Measurements from ENCODE around the gene KLRG1. TPM values are rescaled to one million over a fixed set of nuclear protein-coding genes. Genes with fewer than 3 reads are reported as not detected.
A peak's percentile ranks its signal among the peaks of the same experiment; 100 is the strongest.

Gene KLRG1
- total RNA-seq, 1 experiment from 2014 or later, result 2.1 TPM

DNA sequence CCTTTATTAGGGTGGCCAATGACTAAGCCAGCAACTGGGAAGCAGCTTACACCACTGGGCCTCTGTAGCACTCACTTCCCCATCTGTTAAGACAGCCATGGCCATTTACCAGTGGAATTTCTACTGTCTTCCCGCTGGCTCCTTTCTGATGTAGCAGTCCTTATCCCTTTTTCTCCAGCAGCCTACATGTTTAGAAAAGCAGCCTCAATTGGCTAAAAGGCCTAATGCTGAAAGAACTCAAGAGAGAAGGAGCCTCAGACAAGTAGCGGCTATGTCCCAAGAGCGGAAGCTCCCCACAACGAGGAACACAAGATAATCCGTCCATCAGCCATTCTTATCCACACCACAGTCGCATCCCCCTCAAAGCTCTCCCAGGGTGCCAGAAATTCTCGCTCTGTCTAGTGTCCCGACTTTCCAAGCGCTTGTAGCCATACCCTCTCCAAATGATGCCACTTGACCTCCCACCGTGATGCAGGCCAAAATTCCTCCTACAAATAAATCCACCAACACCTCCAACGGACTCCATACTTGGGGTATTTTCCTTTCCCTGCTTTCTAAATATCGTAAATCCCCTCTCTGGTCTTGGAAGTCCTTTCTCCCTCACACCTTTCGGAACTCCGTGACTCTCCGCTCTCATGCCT lies 40.5 kb upstream of the KLRG1 start:
- Histone ChIP-seq H2BK120ac (ENCODE audit: low read depth, low read length, poor library complexity, severe bottlenecking) (no peak overlapping the region), H2BK12ac (ENCODE audit: insufficient read length, low read depth, low read length) (no peak overlapping the region), H3K14ac (ENCODE audit: insufficient read depth, low read length) (peak overlapping the region; percentile 42; the same call in 1 of the 2 replicates), H3K9me3 (ENCODE audit: control insufficient read depth, low read depth, low read length) (peaks cover 11% of the 10 kb centered on the region), H3K4me2 (ENCODE audit: insufficient read depth, insufficient read length, low read length) (peak overlapping the region; percentile 98), H4K91ac (ENCODE audit: insufficient read length, low read depth, low read length) (no peak overlapping the region), H2AFZ (ENCODE audit: low read length) (no peak overlapping the region), H3K27ac (ENCODE audit: insufficient read length, low read depth, low read length) (no peak overlapping the region), H4K5ac (ENCODE audit: insufficient read length, low read depth, low read length) (no peak overlapping the region), H3K79me1 (ENCODE audit: insufficient read depth, low read depth, low read length, poor library complexity, severe bottlenecking) (peaks cover 5% of the 10 kb centered on the region), H2BK20ac (ENCODE audit: low read depth, low read length, poor library complexity, severe bottlenecking) (no peak overlapping the region), H2BK15ac (ENCODE audit: low read depth, low read length) (no peak overlapping the region), H3K18ac (ENCODE audit: insufficient read length, low read depth, low read length) (no peak overlapping the region), H2BK5ac (ENCODE audit: insufficient read length, low read length) (no peak overlapping the region), H3K4me1 (ENCODE audit: insufficient read depth, low read length) (no peaks in the 10 kb centered on the region), H2AK5ac (ENCODE audit: insufficient read length, low read length) (no peak overlapping the region), H3K23ac (ENCODE audit: insufficient read length, low read depth, low read length) (no peak overlapping the region), H4K20me1 (ENCODE audit: control insufficient read depth, insufficient read depth, insufficient read length) (no peaks in the 10 kb centered on the region), H3K9ac (ENCODE audit: extremely low read depth, insufficient read length, low read length) (peak overlapping the region; percentile 87), H3K79me2 (ENCODE audit: insufficient read depth, low read length) (peaks cover 14% of the 10 kb centered on the region), H3K23me2 (ENCODE audit: insufficient read length, low read depth, low read length, poor library complexity, severe bottlenecking) (peaks cover 14% of the 10 kb centered on the region), H3K56ac (ENCODE audit: insufficient read length, low read depth, low read length) (no peak overlapping the region), H4K8ac (replicated peaks; ENCODE audit: insufficient read length, low read depth, low read length) (no peak overlapping the region), H3K27me3 (ENCODE audit: insufficient read depth, low read length) (no peaks in the 10 kb centered on the region), H3K4ac (ENCODE audit: low read depth, low read length) (no peak overlapping the region), H3T11ph (ENCODE audit: low read length) (no peak overlapping the region)
- WGBS (ENCODE audit: extremely low coverage, insufficient read length, low lambda C conversion rate), result no CpG with 5 or more reads among the region's 15 CpGs
- H3K27ac Mint-ChIP-seq, result peak overlapping the region; percentile 97 to 99 (median 97)
- TF ChIP-seq, protein P1, sequence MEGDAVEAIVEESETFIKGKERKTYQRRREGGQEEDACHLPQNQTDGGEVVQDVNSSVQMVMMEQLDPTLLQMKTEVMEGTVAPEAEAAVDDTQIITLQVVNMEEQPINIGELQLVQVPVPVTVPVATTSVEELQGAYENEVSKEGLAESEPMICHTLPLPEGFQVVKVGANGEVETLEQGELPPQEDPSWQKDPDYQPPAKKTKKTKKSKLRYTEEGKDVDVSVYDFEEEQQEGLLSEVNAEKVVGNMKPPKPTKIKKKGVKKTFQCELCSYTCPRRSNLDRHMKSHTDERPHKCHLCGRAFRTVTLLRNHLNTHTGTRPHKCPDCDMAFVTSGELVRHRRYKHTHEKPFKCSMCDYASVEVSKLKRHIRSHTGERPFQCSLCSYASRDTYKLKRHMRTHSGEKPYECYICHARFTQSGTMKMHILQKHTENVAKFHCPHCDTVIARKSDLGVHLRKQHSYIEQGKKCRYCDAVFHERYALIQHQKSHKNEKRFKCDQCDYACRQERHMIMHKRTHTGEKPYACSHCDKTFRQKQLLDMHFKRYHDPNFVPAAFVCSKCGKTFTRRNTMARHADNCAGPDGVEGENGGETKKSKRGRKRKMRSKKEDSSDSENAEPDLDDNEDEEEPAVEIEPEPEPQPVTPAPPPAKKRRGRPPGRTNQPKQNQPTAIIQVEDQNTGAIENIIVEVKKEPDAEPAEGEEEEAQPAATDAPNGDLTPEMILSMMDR (conservative IDR thresholded peaks at IDR 0.05), result no peak
- H3K9me3 Mint-ChIP-seq, result peaks cover 8 to 9% of the 10 kb centered on the region in 2 experiments
- H3K36me3 Mint-ChIP-seq (ENCODE audit: insufficient read depth in 1 of 3, low read depth in 3 of 3), result peaks cover 10 to 50% (median 42%) of the 10 kb centered on the region in 3 experiments
- peaks cover 12 to 25% of the 10 kb centered on the region in 2 experiments for H3K4me1 Mint-ChIP-seq
- DNase-seq, result peak; percentile 36
- H3K27me3 Mint-ChIP-seq (ENCODE audit: low read depth), result no peaks in the 10 kb centered on the region; the same call in 1 of the 2 replicates
- peak overlapping the region; percentile 98 to 99 for H3K4me3 Mint-ChIP-seq
